Brain pericyte (primary cell): ENCODE measurements around the gene RSAD2.

Experiments used
- DNase-seq: peaks from one replicate; pipeline ENCODE4 v3.0.0-alpha.2; 2012; ENCODE audit warnings: low read depth, low spot score

RSAD2 gene

DNA sequence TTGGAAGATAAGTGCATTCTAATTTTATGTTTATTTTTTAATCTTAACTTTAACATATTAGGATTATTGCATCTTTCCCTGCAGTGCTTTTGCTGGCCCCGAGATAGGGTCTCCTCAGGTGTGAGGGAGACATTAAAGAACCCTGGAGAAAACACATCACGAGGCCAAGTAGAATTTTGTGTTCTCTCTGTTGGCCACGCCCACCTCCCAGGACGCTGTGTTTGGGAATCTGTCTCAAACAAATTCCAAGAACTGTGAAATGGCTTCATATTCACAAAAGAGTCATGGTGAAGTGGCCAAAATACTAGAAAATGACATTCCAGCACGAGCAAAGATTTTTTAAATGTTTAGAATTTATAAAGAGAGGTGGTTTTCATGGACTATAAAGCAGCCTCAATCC, 67.0 kb downstream of the RSAD2 start:
- DNase-seq: no peak

DNA sequence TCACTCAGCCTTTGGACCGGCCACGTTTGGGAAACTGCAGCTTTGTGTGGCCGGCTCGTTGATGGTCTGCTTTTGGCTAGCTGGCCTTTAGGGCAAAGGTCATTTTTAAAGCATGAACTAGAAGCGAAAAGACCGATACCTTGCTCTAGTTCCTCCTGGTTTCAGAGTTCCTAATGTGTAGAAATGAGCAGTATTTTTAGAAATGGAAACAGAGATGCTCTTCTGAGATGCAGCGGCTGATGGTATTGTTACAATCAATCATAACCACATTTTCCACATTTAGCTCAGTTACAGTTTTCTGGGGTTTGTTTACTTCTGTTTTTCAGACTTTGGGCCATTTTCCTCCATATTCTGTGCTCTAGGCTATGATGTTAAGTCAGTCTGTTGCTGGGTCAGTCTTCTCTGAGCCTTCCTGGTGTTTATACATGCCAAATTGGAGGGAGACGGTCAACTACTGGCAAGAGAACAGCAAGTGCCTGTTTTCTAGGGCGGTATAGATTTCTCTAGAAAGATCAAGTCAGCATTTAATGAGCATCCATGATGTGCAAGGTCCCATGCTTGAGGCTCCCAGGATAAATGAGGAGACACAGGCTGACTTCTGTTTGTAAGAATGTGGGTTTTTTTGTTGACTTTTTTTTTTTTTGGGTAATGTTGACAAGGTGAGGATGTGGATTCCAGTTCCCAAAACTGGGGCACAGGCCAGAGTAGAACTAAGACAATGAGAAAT, 67.7 kb downstream of the RSAD2 start:
- no peak for DNase-seq

- peak; percentile 39 for DNase-seq
These were observed 68.2 kb downstream of the RSAD2 start for GRCh38 chr2:6945821-6946220.

DNA sequence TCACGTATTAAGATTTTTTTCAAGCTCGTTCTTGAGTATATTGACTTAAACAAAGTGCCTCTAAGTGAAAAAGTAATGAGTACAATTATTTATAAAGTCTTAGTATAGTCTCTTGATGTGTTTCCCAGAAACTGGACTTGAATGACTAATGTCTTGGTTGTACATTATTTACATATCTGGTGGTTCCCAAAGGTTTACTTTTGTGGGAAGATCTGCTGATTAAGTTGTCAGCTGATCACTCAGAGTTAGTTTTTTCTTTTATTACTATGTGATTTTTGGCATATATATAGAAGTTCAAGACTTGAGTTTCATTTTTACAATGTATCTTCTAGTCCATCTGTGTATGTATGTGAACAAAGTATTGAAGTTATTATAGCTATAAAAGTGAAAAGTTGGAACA, 69.1 kb downstream of the RSAD2 start:
- peak; percentile 65 for DNase-seq
